HG02763 (cell line): Measurements from ENCODE around the gene SLC30A2.

ENCODE experiments used
- ATAC-seq: cut with Tn5 transposase; IDR thresholded peaks from one replicate; pipeline ENCODE4 v1.9.1; 2021; ENCODE audit warnings: mild to moderate bottlenecking, moderate library complexity; ENCODE audit not compliant: unreplicated experiment

The SLC30A2 gene

DNA sequence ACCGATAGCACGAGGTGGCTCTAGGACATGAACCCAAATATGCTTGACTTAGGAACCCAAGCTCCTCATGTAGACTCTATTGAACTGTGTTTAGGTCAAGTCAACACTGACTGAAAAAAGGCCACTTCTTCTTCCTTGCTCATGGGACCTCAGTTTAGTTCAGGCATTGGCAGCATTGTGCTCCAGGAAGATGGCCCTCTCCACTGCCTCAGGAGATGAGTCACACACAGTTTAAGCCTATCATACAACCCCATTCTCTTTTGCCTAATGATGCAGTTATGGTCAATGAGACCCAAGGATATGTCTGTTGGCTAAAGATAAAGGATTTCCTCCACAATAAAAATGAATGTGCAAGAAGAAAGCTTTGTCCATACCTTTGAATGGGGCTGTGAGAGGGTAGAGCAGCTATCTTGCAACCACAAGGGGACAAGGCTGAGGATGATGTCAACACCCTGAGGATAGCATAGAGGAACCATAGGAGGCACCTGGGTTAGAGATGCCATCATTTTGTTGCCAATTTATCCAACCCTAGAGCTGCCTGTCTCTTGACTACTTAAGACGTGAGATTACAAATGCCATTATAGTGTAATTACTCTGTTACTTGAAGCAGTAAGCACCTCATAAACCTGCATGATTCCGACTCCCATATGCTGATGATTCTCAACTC, 24.5 kb upstream of the SLC30A2 start:
- ATAC-seq = no peak

- ATAC-seq = no peak
These were observed 24.0 kb upstream of the SLC30A2 start for GRCh38 chr1:26069941-26070295.

DNA sequence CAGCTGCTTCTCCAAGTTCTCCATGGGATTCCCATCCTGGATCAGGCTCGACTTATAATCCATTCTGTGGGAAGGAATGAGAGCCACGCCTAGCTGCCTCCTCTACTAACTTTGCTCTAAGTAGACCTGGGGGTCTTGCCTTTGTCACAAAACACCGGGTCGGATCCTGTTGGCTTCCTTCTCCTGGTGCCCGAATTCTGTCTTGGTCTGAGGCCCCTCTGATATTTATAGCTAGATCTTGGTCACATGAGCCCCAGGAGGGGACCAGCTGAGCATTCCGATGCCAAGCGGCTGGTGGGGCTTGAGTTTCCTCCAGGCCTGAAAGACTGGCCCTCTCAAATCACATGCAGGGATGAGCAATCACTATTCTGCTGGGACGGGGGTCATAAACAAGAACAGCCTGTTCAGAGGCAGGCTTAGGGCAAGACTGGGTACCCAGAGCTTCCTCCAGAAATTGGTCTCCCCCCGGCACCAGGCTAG, 21.6 kb upstream of the SLC30A2 start, which contains the start of gene TRIM63:
TRIM63 (minus strand) TSS at position 199 of the 480 bp plus-strand sequence; CDS start at position 63, 136 bp downstream.
- ATAC-seq = no peak

DNA sequence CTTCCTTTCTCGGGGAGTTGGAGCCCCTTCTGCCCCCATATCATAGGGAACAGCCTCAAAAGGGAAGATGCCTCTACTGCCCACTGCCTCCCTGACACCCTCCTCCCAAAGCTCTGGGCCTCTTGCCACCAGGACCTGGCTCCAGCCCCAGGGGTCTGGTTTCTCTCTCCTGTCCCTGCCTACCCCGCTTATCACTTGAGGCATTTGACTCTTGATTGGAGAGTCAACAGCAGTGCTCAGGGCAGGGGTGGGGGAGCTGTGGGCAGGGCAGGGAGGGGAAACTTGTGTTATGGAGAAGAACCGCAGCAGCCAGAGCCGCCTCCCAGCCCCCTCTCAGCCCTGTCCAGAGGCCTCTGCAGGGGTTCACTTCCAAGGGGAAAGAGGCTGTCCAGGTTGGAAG, 20.9 kb upstream of the SLC30A2 start:
- ATAC-seq = no peak

- ATAC-seq = no peak
These were observed 20.2 kb upstream of the SLC30A2 start for GRCh38 chr1:26066160-26066559.

GRCh38 chr1:26064553-26064952, 18.6 kb upstream of the SLC30A2 start:
- no peak for ATAC-seq

DNA sequence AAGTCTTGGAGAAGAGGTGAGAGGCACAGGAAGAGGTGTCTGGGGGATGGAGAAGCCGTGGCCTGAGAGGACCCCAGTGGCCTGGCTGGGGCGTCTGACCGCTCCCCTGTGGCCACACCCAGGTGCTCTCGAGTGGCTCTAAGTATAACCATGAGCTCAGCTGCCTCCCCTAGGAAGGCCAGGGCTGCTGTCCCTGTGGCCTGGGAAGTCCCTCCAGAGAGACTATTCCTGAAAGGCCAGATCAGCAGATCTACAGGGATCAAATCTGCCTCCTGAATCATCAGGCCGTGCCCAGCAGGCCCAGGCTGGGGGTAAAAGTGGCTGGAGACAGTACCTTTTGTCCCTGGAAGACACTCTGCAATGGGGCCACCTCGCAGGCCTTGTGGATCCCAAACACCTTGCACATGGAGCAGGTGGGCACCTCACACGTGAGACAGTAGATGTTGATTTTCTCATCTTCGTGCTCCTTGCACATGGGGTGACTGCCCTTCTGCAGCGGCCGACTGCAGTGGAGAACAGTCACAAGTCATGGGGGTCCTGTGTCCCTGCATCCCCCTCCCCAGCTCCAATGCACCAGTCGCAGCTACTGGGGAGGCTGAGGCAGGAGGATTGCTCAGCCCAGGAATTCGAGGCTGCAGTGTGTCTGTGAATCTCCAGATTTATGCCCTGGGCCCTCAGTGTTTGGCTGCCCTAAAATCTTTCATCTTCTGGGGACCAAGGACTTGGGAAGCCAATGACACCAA, 15.1 kb upstream of the SLC30A2 start:
- no peak for ATAC-seq

GRCh38 chr1:26059906-26060305, 14.0 kb upstream of the SLC30A2 start:
- ATAC-seq = no peak

DNA sequence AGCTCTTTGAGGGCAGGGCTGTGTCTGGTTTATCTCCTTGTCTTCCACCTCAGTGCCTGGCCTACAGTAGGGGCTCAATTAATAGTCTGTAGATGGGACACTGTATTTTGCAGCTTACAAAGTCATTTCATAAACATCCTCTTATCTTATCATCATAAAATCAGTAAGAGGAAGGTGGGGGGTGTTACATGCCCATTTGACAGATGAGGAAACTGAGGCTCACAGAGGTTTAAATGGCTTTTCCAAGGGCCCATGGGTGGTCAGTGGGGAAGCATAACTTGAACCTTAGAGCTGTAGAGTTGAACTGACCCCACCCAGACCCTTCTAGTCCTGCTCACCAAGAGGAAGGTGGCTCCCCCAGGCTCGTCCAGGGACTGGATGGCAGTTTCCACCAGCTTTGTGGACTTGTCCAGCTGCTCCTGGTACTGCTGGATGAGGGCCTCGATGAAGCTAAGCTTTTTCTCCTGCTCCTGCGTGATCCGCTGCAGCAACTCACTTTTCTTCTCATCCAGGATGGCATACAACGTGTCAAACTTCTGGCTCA, 12.2 kb upstream of the SLC30A2 start:
- ATAC-seq = no peak

DNA sequence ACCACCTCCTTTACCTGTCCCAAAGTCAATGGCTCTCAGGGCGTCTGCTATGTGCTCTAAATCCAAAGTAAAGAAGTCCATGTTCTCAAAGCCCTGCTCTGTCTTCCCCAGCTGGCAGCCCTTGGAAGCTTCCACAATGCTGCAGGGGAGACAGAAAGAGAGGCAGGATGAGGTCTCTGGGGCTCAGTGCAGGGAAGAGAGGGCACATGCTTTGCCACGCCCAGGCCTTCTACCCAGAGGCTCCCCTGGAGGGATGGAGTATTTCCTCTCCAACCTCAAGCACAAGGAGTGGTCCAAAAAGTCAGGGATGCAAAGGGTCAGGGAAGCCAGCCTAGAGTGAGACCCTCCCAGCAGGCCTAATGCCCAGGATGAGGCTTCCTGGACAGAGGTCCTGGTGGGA, 11.3 kb upstream of the SLC30A2 start:
- no peak for ATAC-seq

GRCh38 chr1:26055041-26055440, 9.1 kb upstream of the SLC30A2 start:
- ATAC-seq = no peak

DNA sequence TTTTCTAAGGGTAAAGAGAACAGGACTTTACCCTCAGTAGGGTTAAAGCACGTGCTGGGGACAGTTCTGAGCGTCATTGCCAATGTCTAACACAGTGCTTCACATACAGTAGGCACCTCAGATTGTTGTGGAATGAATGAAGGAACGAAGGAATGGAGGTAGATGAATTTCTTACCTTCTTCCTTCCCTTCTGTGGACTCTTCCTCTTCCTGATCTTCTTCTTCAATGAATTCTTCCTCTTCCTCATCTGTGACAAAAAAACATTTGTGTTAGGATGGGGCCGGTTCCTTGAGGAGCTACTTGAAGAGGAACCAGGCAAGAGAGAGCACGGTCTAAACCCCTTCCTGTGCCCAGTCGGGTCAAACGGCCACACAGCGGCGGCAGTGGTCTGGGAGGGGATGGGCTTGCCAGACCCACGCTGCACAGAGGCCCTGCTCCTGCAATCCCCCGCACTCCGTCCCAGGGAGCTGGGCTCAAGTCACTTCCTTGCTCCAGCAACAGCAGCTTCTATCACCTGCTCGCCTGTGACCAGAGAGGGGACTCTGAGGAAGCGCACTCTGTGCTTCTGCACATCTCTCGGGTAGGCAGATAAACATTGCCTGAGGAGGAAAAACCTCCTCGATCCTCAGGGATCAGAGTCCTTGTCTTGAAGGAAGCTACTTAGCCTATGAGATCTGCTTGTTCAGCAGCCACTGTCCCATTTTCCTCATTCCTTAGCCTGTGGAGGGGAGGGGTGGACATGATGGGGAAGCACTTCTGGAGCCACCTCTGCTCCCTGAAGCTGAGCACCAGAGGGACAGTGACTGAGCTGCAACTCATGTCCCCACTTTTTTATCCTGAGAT, 8.0 kb upstream of the SLC30A2 start:
- no peak for ATAC-seq

- ATAC-seq = no peak
These were observed 4.3 kb upstream of the SLC30A2 start for GRCh38 chr1:26050248-26050640.

- no peak for ATAC-seq
These were observed 3.8 kb upstream of the SLC30A2 start for GRCh38 chr1:26049531-26050247.

DNA sequence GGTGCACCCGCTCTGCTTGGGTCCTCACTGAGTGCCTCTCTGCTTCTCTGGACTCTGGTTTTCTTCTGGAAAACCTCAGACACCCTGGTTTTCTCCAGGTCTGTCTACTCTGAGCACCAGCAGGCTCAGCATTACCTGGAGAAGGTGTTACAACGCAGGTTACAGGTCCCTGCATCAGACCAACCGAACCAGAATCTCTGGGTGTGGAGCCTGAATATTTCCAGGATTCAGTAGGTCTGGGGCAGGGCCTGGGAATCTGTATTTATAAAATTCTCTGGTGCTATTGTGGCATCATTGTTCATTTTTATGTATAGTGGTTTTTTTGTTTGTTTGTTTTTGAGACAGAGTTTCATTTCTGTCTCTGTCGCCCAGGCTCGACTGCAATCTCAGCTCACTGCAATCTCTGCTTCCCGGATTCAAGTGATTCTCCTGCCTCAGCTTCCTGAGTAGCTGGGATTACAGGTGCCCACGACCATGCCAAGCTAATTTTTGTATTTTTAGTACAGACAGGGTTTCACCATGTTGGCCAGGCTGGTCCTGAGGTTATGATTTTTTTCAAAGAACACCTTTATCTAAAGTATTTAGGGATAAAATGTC, 1.5 kb upstream of the SLC30A2 start:
- ATAC-seq = no peak

DNA sequence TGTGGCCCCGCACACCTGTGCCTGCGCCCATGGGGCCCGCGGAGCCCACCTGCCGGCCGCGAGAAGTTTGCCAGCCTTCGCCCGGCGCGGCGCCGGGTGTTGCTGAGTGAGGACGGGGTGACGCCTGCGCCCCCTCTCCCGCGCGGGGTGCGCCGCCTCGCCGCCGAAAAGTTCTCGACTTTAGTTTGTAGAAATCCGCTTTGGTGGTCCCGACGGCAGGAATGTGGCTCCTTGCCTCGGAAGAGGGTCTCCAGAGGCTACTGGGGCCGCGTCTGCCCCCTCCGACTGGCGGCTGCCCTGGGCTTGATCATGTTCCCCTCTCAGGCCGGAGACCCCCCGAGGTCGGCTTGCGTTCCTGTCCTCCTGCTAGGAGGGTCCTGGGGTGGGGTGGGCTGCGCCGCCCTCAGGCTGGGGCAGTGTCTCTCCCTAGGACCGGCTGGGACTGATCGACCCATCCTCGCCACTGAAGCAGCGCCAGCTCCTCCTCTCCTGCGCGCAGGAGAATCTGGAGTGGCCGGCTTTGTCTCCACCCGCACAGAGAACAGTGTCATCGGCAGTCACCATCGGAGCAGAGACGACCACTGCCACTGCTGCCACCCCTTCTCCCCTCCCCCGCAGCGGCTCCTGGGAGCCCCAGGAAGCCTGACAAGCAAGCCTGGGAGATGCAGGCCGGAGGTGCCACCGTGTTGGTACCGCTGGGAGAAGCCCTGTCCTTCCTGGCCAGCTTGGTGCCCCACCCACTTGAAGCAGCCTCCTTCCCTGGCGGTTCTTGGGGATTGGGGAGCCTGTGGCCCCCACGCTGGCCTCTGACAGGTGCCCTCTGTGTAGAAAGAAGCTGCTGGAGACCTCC, 553 bp upstream of the SLC30A2 start:
- no peak for ATAC-seq

GRCh38 chr1:26044971-26045721, 772 bp downstream of the SLC30A2 start:
- no peak for ATAC-seq

GRCh38 chr1:26044414-26044813, 1.5 kb downstream of the SLC30A2 start:
- ATAC-seq = no peak

- ATAC-seq = no peak
These were observed 2.2 kb downstream of the SLC30A2 start for GRCh38 chr1:26043765-26044164.
